Activated CD8-positive, alpha-beta memory T cell treated with anti-CD3 and anti-CD28 coated beads, Interleukin-2, amount 50 U/mL, for 24 hours (primary cell): ENCODE measurements around the gene FGFR2.
"Not testable (repeated sequence)": the region's sequence is repeated elsewhere in the genome, so short reads cannot be mapped to it uniquely, and the experiment has no call there.

Source experiments
- DNase-seq: peaks from one replicate; pipeline ENCODE4 v3.0.0-alpha.2; 2020; ENCODE audit errors: extremely low read depth

Gene FGFR2

DNA sequence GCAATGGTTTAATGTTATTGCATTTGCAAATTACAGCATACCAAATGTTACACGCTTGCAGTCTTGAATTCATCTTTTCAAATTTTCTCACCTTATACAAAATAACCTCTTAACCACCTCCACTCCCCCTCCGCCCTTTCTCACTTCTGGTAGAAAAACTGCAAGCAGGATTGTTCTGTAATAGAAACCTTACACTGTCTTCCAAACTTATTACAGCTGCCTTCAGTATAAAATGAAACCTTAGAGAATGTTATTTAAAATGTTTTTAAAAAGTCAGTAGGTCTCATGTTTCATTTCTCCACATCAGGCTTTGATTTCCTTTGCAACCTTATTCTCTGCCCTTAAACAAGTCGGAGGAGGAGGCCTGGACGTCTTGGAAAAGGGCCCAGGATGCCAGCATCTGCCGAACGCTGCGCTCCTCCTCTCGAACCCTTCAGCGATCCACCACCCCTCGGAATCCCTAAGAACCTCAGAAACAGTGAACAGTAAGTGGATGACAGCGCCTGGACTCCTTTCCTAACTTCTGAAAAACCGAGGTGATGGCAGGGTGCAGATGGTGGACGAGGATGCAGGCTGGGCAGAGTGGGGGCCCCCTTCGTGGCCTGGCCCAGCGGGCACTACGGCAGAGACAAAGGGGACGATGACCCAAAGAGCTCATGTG, 74.0 kb downstream of the FGFR2 start:
- DNase-seq: no peak

DNA sequence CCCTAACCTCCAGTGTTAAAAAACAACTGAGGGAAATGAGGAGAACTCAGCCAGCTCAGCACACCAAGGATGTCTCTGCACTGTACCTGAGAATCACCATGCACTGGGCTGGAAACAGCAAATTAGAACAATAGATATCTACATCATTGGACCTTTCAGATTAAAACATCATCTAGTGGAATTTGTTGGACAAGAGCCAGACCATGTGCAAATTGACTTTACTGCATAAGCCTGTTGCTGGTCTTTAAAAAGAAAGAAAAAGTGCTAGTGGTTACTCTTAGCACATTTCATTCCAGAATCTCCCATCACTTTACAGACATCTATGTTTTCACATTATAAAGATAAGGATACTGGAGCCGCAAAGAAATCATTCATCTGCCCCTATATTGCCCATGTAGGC, 75.4 kb downstream of the FGFR2 start:
- DNase-seq: no peak

DNA sequence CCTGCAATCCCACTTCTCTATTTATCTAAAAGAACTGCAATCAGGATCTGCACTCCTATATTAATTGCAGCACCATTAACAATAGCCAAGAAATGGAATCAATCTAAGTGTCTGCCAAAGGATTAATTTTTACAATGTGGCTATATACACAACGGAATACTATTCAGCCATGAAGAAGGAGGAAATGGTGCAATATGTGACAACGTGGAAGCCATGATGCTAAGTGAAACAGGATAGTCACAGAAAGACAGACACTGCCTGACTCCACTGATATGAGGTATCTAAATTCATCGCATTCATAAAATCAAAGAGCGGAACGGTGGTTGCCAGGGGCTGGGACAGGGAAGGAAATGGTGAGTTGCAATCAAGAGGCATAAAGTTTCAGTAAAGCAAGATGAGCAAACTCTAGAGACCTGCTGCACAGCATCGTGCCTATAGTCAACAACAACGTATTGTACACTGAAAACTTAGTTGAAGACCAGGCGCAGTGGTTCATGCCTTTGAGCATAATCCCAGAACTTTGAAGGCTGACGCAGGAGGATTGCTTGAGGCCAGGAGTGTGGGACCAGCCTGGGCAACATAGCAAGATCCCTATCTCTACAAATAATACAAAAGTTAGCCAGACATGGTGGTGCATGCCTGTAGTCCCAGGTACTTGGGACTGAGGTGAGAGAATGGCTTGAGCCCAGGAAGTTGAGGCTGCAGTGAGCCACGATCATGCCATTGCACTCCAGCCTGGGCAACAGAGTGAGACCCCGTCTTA, 76.3 kb downstream of the FGFR2 start:
- DNase-seq: no peak

DNA sequence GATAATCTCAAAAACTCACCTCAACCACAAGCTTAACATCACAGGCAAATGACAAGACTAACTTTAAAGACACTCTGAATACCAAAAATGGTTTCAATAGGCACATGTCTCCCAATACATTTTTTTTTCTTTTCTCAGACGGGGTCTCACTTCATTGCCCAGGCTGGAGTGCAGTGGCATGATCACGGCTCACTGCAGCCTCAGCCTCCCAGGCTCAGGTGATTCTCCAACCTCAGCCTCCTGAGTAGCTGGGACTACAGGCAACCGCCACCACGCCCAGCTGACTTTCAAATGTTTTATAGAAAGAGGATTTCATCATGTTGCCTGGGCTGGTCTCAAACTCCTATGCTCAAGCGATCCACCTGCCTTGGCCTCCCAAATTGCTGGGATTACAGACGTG, 77.7 kb downstream of the FGFR2 start:
- not testable (repeated sequence) for DNase-seq

DNA sequence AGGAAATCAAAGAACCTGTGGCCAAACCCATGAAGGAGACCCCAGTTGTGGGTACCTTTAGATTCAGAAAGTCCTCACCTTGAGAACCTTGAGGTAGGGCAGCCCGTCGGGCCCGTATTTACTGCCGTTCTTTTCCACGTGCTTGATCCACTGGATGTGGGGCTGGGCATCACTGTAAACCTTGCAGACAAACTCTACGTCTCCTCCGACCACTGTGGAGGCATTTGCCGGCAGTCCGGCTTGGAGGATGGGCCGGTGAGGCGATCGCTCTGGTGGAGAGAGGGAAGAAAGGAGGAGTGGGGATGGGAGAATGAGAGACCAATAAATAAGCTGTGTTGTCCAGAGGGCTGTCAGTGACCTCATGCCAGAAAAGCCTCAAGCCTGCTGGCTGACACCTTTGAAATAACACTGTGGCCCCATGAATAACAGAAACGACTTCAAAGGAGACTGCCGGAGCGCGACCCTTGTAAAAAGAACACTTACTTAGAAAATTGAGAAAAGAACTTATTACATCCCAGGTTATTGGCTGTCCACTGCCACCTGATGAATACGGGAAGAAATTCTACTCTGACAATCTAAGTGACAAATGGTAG, 78.2 kb downstream of the FGFR2 start:
- DNase-seq: no peak

DNA sequence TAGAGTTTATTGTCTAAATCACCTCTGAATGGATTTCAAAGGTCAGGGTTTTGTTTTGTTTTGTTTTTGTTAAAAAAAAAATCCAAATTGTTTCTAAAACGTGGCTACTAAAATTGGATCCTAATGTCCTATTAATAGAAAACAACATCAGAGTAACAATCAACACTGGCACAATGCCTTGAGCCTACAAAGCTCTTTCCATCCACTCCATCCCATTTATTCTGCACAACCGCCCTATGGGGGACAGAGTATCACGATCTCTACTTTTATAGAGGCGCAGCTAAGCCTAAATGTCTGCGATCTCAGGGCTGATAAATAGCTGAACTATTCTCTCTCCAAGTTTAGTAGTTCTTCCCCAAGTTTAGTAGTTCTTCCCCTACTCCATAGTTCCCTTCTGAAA, 78.8 kb downstream of the FGFR2 start:
- DNase-seq: no peak

DNA sequence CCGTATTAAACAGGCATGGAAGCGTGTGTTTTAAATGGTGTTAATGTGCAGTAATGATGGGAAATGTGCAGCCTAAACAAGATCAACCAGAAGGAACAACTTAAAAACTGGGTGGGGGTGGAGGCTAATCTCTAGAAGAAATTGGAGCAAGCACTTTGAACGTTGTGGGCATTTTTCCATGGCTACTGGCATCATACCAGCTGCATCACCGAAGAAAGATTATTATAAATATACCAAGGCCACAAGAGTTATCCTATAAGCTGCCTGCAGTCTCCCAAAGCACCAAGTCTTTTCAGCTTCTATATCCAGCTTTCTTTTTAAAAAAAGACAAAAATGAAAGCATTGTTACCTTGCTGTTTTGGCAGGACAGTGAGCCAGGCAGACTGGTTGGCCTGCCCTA, 79.9 kb downstream of the FGFR2 start:
- DNase-seq: no peak

DNA sequence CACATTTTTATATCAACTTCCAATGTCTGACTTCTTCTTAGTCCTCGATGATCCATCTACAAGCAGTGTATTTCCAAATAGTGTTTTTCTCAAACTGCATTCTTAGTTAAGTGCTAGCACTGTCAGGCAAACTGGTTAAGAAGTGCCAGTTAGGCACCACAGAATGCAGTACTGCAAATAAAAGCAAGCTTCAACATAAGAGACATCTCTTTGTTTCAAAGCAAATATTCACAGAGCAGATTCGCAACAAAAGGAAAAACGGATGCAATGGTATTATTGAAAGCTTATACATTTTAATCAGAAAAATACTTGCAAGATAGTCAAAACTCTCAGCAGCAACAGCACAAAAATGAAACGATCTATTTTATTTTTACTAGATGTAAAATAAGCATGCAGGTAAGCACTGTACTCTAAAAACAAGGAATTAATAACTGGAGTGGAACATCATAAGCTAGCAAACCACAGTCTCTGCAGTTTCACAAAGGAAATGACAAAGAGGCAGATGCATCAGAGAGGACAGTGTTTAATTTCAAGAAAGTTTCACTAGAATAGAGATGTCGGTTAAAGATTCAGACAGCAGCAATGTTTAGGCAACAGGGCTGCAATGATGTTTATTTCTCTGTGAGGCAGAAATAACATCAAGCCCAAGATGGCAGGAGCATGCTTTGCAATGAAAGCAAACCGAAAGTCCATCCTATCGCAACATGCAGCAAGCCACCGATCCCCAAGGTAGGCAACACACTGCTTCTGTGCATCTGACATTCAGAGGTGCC, 82.0 kb downstream of the FGFR2 start:
- DNase-seq: no peak

DNA sequence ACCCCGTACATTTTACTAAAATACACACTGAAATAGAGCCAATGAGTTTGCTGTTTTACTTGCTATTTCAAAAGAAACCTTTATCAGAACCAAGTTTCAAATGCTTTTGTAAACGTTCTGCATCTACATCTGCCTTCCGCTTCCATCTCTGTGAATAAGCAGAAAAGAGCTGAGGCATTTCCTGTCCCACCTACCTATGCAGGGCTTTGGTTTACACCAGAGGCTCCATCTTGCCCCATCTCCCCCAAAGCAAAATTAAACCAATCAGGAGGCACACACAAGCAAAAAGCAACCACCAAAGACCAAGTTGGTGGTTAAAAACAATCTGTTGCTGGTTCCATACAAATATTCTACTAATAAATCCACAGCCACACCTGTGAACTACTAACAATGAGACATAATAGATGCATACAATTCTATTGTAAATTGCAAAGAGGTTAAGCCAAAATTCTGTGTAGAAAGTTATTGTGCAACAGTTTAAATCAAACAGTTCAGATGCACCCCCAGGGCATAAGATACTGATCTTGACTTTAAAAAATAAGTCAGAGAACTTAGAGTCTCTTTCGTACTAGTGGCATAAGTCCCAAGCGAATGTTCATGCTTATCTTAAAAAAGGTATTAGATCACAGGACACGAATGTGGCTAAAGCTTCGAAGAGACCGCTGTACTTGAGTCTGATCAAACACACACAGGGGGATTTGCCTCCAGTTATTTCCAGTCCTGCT, 83.9 kb downstream of the FGFR2 start:
- no peak for DNase-seq

DNA sequence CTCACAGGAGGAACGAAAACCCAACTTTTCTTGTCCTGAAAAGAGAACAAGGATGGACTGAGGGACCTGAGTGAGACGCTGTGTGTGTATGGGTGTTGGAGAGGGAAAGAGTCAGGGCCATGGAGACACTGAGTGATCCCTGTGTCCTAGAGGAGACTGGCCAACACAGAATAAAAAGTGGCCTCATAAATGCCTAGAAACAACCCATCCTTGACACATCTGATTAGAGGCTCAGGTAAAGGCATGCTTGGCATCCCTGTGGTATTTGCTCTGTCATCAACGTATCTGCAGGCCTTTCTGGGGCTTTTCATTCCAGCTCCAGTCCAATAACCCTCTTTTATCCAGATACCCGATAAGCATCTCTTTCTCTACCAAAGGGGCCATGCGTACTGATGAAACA, 86.3 kb downstream of the FGFR2 start:
- DNase-seq: no peak

DNA sequence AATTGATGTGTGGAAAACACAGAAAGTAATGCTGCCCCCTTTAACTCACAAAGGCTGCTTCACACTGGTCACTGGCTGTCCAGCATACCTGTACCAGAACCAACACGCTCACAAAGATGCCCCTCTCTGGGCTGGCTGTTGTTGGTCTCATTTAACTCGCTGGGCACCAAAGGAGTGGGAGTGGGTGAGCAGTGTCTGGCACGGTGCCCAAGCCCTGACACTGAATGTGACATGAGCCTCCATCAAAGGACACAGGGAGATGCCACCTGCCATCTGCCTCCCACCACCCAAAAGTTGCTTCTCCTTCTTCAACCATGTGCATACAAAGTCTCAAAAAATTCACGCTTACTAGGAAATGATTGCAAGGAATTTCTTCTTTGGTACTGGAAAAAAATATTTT, 86.8 kb downstream of the FGFR2 start:
- no peak for DNase-seq

DNA sequence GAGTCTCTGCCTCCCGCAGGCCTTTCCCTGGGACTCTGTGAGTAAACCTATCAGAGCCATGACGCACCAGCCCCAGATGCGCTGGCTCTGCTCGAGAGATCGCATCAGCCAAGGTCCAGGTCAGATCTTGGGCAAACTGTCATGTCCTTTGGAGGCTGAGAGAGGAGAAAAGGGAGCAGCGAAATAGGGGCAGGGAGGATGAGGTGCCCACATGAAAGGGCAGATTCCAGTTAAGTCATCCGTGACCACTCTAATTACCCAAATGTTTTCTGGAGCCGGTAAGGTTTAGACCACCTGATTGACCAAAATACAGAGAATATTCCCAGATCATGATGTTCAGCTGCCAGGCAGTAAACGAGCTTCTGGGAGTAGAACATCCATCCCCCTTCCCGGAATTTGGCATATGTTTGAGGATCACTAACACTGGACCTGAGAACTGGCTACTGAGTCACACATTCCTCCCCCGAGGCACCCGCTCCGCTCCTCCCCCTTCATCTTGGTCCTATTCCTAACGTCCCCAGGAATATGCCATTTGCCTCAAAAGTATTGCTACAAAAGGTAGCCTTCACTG, 88.0 kb downstream of the FGFR2 start:
- DNase-seq: no peak

DNA sequence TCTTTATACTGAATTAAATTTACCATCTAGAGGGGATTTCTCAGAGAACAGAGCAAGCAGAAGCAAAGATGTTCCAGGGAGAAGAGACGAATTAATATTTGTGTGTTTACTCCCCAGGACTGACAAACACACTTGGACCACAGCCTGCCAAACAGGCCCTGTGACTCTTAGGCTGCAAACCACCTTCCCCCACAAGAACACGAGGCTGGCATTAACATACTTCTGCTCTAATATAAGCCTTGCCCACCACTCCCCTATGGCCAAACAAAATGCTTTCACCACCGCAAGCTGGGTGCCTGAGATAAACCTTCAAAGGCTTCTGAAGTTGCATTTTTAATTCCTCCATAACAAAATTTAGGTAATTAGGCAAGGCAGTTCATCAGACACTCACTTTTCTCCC, 88.4 kb downstream of the FGFR2 start:
- no peak for DNase-seq

DNA sequence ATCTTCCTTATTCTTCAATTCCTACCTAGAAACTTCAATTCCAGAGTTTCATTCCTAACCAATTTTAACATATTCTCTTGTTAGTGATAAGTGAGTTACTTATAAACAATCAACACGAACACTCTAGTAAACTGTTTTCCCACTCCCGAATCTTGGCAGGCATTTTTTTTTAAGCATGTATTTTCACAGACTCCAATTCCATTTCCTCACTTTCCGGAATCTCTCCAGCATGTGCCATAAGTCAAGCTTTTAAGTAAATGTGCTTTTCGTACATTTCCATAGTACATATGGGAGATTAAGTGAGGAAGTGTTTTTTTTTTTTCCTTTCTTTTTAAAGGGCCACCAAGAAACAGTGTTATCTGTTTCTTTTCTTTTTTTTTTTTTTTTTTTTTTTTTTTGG, 89.1 kb downstream of the FGFR2 start:
- DNase-seq: no peak

DNA sequence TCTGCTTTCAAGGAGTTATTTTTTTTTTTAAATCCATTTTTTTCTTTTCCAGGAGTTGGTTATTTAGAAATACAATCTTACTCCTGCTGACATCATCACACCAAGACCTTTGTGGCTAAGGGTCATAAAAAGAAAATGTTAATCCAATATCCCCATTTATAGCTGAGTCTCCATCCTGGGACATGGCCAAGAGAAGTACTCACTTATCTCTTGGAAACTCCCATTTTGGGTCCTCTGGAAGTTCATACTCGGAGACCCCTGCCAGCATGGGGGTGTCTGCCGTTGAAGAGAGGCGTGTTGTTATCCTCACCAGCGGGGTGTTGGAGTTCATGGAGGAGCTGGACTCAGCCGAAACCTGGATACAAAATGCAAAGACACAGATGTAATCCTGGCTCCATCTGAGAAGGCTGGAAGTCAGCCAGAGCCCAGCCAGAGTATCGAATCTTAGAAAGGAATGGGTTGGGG, 94.6 kb downstream of the FGFR2 start:
- no peak for DNase-seq

DNA sequence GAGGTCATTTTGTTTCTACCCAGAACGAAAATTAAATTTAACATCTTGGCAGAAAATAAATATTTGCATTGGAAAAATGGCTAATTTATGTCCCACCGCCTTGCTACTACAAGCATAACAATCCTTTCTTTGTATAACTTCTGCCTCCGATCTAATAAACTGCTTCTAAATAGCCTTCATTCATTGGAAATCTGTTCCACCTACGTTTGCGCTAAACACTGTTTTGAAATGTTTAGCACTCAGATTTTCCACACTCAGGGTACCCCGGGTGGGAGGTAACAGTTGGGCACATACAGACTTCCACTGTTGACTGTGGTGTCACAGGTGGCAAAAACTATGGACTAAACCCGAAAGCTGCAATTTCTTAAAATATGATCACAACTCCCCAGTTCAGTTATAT, 96.4 kb downstream of the FGFR2 start:
- no peak for DNase-seq

DNA sequence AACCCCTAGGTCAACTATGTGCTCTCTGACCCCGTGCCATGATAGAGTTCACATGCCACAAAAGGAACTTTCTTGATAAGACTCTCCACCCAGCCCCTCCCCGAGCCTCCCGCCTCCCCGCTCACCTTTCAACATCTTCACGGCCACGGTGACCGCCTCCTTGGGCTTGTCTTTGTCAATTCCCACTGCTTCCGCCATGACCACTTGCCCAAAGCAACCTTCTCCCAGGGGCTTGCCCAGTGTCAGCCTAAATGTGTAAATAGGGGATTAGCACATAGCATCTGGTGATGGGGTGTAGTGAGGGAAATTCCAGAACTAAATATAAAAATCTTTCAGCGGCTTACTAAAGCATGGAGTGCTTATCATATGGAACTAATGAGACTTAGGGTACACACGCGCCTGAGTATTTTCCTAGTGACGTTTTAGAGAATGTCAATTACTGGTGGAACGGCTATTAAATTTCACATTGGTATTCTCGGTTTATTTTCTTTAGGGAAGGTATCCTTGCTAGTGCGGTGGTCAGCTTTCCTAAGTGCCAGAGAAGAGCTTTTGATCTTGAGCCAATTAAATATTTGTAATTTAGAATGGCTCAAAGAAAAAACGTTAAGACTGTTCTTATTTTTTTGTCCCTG, 97.4 kb downstream of the FGFR2 start:
- no peak for DNase-seq

DNA sequence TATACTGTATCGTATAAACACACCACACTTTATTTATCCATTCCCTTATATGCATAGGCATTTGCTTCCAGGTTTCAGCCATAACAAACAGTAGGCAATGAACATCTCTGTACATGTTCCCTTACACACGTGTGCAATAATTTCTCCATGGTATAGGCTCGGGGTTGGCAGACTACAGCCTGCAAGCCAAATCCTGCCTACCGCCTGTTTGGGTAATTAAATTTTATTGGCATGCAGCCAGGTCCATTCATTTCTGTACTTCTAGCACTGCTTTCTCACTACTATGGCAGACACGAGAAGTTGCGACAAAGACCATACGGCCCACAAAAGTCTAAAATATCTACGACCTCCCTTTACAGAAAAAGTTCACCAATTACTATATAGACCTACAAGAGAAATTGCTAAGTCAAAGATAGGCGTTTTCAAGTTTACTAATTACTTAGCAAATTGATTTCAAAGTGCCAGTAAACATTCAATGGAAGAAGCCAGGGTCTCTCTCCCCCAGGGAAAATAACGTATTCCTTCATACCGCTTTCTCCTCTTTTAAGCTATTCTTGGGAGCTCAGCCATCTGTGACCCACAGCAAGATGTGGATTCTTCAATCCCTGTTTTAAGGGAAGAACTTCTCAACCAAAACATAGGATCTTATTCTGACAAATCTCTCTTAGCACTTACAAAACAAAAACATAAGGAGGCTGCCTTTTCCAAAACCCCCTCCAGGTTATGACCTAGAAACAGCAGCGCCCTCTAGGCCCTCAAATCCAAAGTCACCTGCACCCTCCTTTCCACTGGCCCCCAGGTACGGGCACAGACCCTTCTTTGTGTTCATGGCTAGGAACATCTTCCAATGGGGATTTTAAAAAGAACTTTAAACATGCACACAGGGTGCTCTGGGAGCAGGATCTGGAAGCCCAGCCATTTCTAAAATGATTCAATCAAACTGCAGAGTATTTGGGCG, 100.5 kb downstream of the FGFR2 start:
- DNase-seq: no peak

DNA sequence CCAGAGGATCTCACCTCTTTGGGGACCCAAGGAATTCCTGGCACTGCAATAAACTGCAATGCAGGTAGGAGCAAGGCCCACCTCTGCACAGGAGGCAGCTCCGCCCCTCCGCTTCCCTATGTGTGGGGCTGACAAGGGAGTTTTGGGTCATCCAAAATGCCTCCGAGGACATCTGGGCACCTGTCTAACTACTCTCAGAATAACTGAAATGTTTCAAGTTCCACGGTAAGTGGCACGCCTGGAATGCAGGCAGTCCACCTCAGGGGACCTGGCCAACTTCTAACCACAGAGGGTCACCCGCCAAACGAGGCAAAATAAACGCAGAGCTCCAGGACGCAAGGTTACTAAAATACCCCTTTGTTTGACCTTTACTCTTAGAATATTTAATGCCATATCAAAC, 102.5 kb downstream of the FGFR2 start:
- no peak for DNase-seq

DNA sequence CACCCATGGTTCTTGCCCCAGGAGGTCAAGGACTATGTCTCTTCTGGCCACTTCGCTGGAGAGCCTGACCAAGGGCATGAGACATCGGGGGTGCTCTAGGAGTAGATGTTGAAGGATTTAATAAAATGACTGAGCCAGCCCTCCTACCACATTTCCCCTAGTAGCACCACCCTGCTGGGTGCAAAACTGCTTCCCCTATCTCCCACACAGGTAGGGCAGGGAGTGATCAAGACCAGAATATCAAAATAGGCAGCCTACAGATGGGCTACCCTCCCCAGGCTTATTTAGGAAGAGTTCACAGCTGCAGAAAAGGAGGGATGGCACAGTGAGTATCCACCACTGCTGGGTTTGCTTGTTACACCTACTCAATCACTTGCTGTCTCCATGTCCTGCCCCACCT, 103.9 kb downstream of the FGFR2 start:
- DNase-seq: no peak
